Fibroblast of the conjunctiva (primary cell): ENCODE results near the gene RPP40.

Experiments
- DNase-seq: peaks from one replicate; pipeline ENCODE4 v3.0.0-alpha.2; 2010; ENCODE audit warnings: low read depth

RPP40 gene

GRCh38 chr6:4969609-4970285 is 34.1 kb downstream of the RPP40 start:
- DNase-seq = no peak

GRCh38 chr6:4967301-4968030 is 36.4 kb downstream of the RPP40 start:
- no peak for DNase-seq

GRCh38 chr6:4965562-4966389 is 38.1 kb downstream of the RPP40 start:
- DNase-seq = no peak

GRCh38 chr6:4964675-4965561 is 38.9 kb downstream of the RPP40 start:
- DNase-seq = no peak

GRCh38 chr6:4962905-4963304 is 40.9 kb downstream of the RPP40 start:
- DNase-seq = no peak

- DNase-seq = no peak
These were observed 42.3 kb downstream of the RPP40 start for GRCh38 chr6:4961322-4962168.

- DNase-seq = no peak
These were observed 45.2 kb downstream of the RPP40 start for GRCh38 chr6:4958624-4959023.

GRCh38 chr6:4957521-4958231 is 46.2 kb downstream of the RPP40 start:
- no peak for DNase-seq

GRCh38 chr6:4956625-4957024 is 47.2 kb downstream of the RPP40 start:
- no peak for DNase-seq

- no peak for DNase-seq
These were observed 50.4 kb downstream of the RPP40 start for GRCh38 chr6:4953440-4953839.

GRCh38 chr6:4950836-4951533 is 52.9 kb downstream of the RPP40 start:
- DNase-seq = no peak

- DNase-seq = no peak
These were observed 53.8 kb downstream of the RPP40 start for GRCh38 chr6:4950076-4950475.

GRCh38 chr6:4948781-4949450 is 54.9 kb downstream of the RPP40 start:
- no peak for DNase-seq

GRCh38 chr6:4947716-4948115 is 56.1 kb downstream of the RPP40 start:
- DNase-seq = no peak

- no peak for DNase-seq
These were observed 57.3 kb downstream of the RPP40 start for GRCh38 chr6:4946521-4946920.
